ENCODE results near the gene IQCE. TPM values are rescaled to one million over a fixed set of nuclear protein-coding genes. Genes with fewer than 3 reads are reported as not detected.

IQCE gene
- polyA plus RNA-seq, 3 donors, result 1.8 to 8.4 (median 3.0) TPM

DNA sequence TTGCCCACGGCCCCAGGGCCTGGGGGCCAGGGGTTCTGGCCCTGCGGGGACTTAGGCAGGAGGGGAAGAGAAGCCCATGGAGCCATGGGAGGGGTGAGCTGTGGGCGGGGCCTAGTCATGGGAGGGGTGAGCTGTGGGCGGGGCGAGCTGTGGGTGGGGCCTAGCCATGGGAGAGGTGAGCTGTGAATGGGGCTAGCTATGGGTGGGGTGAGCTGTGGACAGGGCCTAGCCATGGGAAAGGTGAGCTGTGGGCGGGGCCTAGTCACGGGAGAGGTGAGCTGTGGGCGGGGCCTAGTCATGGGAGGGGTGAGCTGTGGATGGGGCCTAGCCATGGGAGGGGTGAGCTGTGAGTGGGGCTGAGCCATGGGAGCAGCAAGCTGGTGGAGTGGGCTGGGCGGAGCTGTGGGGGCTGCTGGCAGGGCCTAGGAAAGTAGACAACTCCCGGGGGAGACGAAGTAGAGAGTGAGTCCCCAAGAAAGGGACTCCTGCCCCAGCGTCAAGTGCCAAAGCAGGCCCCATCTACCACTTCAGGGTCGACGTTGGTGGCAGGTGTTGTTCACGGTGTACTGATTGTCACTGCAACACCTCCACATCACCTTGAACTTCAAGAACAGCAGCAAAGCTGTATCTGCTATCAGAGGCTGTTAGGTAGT, 53.8 kb downstream of the IQCE start:
- intact Hi-C loops (cut with micrococcal nuclease), result loop anchor here in 1 of 2 donors (5.0 kb wide), 1 partner anchor 35 kb away; no protein-coding TSS in a partner anchor
- Mint-ChIP-seq H3K27ac (peak overlapping the region in 1 of 7 donors; percentile 50), H3K36me3 (peaks cover 7 to 8% of the 10 kb centered on the region in 2 donors), H3K9me3 (peaks cover 0 to 2% (median 0%) of the 10 kb centered on the region in 7 donors), H3K4me3 (no peak overlapping the region), H3K27me3 (ENCODE audit: low read depth in 3 of 3) (peaks cover 0 to 6% (median 3%) of the 10 kb centered on the region in 3 donors), H3K4me1 (peaks cover 59% of the 10 kb centered on the region)
- H3K36me3 ChIP-seq (replicated peaks in 1 of 2; ENCODE audit: control insufficient read depth in 1 of 2, insufficient read depth in 2 of 2, low read length in 2 of 2), result no peaks in the 10 kb centered on the region
- no peak overlapping the region for H3K27ac ChIP-seq (ENCODE audit: low read depth in 1 of 2, low read length in 2 of 2)
- H2AFZ ChIP-seq (ENCODE audit: insufficient read depth, low read depth, low read length, poor library complexity, severe bottlenecking), result no peak overlapping the region
- no peaks in the 10 kb centered on the region for H3K27me3 ChIP-seq (ENCODE audit: control insufficient read depth in 2 of 2, insufficient read depth in 2 of 2, low read length in 2 of 2)
- H4K20me1 ChIP-seq (ENCODE audit: insufficient read depth, low read length), result no peaks in the 10 kb centered on the region
- peaks cover 49 to 79% of the 10 kb centered on the region in 2 donors for H3K4me1 ChIP-seq (ENCODE audit: control insufficient read depth in 1 of 2, insufficient read depth in 2 of 2, low read length in 2 of 2)
- WGBS (ENCODE audit: insufficient coverage), result 89% methylated on average over 10 of the region's 15 CpGs
- H3K4me2 ChIP-seq (replicated peaks; ENCODE audit: extremely low read depth, low read length, poor library complexity, severe bottlenecking), result no peak overlapping the region
- H3K9me3 ChIP-seq (replicated peaks in 1 of 2; ENCODE audit: control insufficient read depth in 1 of 2, insufficient read depth in 1 of 2, low read length in 2 of 2), result no peaks in the 10 kb centered on the region
- H3K9ac ChIP-seq (ENCODE audit: insufficient read depth, low read length, poor library complexity, severe bottlenecking), result no peak overlapping the region
- TF ChIP-seq, protein P1, sequence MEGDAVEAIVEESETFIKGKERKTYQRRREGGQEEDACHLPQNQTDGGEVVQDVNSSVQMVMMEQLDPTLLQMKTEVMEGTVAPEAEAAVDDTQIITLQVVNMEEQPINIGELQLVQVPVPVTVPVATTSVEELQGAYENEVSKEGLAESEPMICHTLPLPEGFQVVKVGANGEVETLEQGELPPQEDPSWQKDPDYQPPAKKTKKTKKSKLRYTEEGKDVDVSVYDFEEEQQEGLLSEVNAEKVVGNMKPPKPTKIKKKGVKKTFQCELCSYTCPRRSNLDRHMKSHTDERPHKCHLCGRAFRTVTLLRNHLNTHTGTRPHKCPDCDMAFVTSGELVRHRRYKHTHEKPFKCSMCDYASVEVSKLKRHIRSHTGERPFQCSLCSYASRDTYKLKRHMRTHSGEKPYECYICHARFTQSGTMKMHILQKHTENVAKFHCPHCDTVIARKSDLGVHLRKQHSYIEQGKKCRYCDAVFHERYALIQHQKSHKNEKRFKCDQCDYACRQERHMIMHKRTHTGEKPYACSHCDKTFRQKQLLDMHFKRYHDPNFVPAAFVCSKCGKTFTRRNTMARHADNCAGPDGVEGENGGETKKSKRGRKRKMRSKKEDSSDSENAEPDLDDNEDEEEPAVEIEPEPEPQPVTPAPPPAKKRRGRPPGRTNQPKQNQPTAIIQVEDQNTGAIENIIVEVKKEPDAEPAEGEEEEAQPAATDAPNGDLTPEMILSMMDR (IDR thresholded peaks at IDR 0.05), result no peak
- no peaks in the 10 kb centered on the region for H3K79me2 ChIP-seq (ENCODE audit: insufficient read depth, low read length)
- H3K4me3 ChIP-seq (replicated peaks in 1 of 3; ENCODE audit: low read depth in 2 of 3, low read length in 3 of 3), result no peak overlapping the region
- no peak for DNase-seq

DNA sequence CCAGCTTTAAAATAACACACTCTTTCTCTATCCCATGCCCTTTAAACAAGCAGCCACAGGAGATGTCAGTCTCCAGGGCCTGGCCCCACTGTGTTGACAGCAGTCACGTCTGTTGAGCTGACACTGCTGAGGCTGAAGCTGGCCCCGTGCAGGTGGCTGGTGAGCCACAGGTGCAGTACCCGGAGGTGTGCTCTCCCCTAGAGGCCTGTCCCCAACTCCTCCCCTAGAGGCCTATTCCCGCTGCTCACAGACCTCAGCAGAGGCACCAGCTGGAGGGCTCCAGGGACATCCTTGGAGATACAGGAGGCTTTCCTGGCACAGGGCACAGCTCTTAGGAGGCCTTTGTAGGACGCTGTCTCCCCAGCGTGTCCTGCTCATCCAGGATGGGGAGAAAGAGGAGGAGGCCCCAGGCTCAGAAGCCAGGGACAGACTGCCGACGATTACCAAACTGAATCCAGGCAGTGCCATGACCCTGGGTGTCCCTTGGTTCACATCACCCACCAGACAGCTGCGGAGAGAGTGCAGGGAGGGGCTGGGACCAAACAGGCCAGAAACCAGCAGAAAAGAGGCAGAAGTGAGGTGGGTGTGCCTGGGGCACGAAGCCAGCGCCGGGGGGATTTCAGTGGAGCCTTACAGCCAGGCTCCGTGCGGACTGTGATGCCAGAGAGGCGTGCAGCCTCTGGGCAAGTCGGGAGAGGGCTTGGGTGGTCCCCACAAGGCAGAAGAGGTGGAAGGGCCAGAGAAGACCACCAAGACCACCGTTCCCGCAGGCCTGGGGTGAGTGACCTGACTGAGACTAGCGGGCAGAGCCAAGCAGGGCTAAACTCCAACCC, 54.5 kb downstream of the IQCE start:
- Histone ChIP-seq H3K27me3 (ENCODE audit: control insufficient read depth in 2 of 2, insufficient read depth in 2 of 2, low read length in 2 of 2) (no peaks in the 10 kb centered on the region), H3K36me3 (replicated peaks in 1 of 2; ENCODE audit: control insufficient read depth in 1 of 2, insufficient read depth in 2 of 2, low read length in 2 of 2) (no peaks in the 10 kb centered on the region), H3K9ac (ENCODE audit: insufficient read depth, low read length, poor library complexity, severe bottlenecking) (no peak overlapping the region), H3K4me1 (ENCODE audit: control insufficient read depth in 1 of 2, insufficient read depth in 2 of 2, low read length in 2 of 2) (peaks cover 41 to 72% of the 10 kb centered on the region in 2 donors), H4K20me1 (ENCODE audit: insufficient read depth, low read length) (no peaks in the 10 kb centered on the region), H3K9me3 (replicated peaks in 1 of 2; ENCODE audit: control insufficient read depth in 1 of 2, insufficient read depth in 1 of 2, low read length in 2 of 2) (no peaks in the 10 kb centered on the region), H3K27ac (ENCODE audit: low read depth in 1 of 2, low read length in 2 of 2) (no peak overlapping the region), H3K4me2 (replicated peaks; ENCODE audit: extremely low read depth, low read length, poor library complexity, severe bottlenecking) (no peak overlapping the region), H3K79me2 (ENCODE audit: insufficient read depth, low read length) (no peaks in the 10 kb centered on the region), H2AFZ (ENCODE audit: insufficient read depth, low read depth, low read length, poor library complexity, severe bottlenecking) (no peak overlapping the region), H3K4me3 (replicated peaks in 1 of 3; ENCODE audit: low read depth in 2 of 3, low read length in 3 of 3) (no peak overlapping the region)
- Mint-ChIP-seq H3K4me3 (peak overlapping the region in 1 of 2 donors; percentile 17), H3K27ac (peak overlapping the region in 2 of 7 donors; percentile 45 to 73), H3K36me3 (peaks cover 7 to 8% of the 10 kb centered on the region in 2 donors), H3K27me3 (ENCODE audit: low read depth in 3 of 3) (peaks cover 0 to 6% (median 3%) of the 10 kb centered on the region in 3 donors), H3K9me3 (peaks cover 0 to 2% (median 0%) of the 10 kb centered on the region in 7 donors), H3K4me1 (peaks cover 54% of the 10 kb centered on the region)
- WGBS (ENCODE audit: insufficient coverage), result 88% methylated on average over 15 of the region's 19 CpGs
- intact Hi-C loops (cut with micrococcal nuclease), result loop anchor here in 1 of 2 donors (5.0 kb wide), 1 partner anchor 34 kb away; no protein-coding TSS in a partner anchor
- TF ChIP-seq, protein P1 (IDR thresholded peaks at IDR 0.05), result no peak
- no peak for DNase-seq

Measured in CD14-positive monocyte (primary cell).